Measurements from ENCODE around the gene USP14.

Gene USP14

GRCh38 chr18:231563-231962 is 73.2 kb downstream of the USP14 start:
- no peak for DNase-seq

GRCh38 chr18:240175-240574 is 81.8 kb downstream of the USP14 start:
- no peak for DNase-seq

DNA sequence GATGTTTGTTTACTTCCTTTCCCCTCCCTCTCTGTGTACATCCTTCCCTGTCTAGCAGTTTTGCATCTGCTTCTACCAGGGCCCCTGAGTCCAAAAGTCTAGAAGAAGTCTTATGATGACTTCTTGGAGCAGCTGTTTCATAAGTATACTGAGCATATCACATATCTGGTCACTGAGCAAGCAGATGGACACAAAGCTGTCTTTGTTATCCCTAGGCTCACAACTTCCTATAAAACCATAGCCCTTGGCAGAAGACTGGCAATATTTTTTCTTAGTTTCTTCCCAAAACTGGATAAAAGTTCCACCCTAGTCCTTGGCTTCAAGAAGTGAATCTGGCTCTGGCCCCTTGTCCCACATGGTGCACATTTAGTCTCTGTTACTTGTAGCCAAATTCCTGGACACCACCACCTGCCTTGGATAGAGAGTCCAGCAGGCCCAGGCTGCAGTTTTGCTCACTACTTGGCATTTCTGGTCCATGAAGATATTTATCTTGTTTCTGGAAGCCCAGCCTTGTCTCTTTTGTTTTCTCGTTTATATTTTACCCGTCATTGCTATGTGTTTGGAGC is 87.0 kb downstream of the USP14 start:
- DNase-seq = no peak

- no peak for DNase-seq
Measured at GRCh38 chr18:248053-248452, 89.7 kb downstream of the USP14 start.

GRCh38 chr18:250685-251084 is 92.3 kb downstream of the USP14 start:
- no peak for DNase-seq

GRCh38 chr18:251572-251971 is 93.2 kb downstream of the USP14 start:
- DNase-seq = no peak

GRCh38 chr18:253121-253520 is 94.8 kb downstream of the USP14 start:
- DNase-seq = no peak

DNA sequence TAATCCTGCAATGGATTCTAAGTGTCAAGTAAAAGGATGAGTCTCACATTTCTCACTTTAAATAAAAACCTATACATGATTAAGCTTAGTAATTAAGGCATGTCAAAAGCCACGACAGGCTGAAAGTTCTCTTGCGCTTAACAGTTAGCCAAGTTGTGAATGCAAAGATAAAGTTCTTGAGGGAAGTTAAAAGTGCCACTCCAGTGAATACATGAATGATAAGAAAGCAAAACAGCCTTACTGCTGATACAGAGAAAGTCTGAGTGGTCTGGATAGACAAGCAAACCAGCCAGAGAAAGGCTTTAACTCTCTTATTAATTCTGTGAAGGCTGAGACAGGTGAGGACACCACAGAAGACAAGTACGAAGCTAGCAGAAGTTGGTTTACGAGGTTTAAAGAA is 96.8 kb downstream of the USP14 start:
- DNase-seq = no peak

- DNase-seq = no peak
Measured at GRCh38 chr18:260547-260946, 102.2 kb downstream of the USP14 start.

GRCh38 chr18:261398-262073 is 103.2 kb downstream of the USP14 start:
- DNase-seq = no peak
